GM19240 (cell line): ENCODE data around the gene MTHFD1L.
"Not testable (repeated sequence)": the region's sequence is repeated elsewhere in the genome, so short reads cannot be mapped to it uniquely, and the experiment has no call there.

Source experiments
- DNase-seq: peaks from one replicate; pipeline ENCODE4 v3.0.0; 2011; ENCODE audit warnings: low spot score; ENCODE audit not compliant: insufficient read length

The MTHFD1L gene

DNA sequence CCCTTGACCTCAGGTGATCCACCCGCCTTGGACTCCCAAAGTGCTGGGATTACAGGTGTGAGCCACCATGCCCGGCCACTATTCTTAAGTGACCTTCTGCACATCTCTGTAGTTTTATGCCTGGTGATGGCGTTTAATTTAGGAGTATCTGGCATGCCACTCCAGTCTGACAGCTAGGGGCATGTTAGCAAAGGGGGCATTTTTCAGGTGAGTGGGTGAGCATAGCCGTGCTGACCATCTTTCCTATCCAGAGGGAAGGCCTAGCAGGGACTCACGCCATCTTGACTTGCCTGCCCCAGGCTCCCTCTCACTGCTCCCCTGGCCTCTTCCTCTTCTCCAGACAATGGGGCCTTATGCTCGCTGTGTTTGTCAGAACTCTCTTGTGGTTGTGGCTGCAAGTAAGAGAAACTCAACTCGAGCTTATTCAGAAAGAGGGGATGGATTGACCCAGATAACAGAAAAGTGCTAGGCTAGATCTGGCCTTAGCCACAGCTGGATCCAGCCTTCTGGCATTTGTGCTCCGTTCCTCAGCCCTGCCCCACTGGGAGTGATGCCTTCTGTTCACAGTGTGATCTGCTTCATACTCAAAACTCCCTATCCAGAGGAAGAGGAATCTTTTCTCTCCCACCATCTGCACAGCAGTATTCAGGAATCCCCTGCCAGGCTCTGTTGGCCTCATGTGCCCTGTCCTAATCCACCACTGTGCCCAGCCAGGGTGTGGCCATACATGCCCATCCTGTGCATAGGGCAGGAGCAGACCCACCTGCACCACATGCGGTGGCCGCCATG lies 199.7 kb downstream of the MTHFD1L start:
- DNase-seq = no peak

DNA sequence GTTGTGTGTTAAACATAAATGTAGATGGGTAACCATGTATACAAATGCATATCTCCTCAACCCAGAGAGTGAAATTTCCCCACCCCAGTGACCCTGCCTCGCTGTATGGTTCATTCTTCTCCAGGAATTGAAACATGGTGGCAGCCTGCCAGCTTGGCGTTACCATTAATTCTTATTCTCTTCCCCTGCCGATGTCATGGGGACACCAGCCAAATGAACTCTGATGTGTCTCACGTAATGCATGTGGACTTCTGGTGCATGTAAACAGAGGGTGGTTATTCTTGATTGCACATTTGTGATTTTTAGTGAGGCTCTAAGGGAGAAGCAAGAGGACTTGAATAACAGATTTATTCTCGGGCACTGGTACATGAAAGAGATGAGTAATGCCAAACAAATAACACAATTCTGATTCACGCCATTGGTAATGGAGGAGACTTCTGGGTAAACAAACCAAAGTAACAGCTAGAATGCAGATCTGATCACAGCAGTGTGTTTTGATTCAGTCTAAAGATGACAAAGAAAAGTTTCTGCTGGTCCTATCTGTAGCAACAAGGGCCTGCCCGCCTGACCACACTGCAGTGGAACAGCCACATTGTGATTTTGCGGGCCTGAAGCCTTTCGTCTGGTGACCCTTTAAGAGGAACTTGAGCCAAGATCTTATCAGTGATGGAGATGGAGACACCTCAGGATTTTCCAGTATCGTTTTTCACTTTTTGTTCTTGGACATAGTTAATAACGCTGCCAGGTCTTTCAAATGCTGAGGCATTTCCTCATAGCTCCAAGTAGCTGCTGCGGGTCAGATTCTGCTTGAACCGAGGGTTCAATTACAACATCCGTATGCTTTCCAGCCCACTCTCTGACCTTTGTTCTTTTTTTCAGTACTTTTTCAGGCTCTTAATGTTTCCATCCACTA lies 202.4 kb downstream of the MTHFD1L start:
- no peak for DNase-seq

DNA sequence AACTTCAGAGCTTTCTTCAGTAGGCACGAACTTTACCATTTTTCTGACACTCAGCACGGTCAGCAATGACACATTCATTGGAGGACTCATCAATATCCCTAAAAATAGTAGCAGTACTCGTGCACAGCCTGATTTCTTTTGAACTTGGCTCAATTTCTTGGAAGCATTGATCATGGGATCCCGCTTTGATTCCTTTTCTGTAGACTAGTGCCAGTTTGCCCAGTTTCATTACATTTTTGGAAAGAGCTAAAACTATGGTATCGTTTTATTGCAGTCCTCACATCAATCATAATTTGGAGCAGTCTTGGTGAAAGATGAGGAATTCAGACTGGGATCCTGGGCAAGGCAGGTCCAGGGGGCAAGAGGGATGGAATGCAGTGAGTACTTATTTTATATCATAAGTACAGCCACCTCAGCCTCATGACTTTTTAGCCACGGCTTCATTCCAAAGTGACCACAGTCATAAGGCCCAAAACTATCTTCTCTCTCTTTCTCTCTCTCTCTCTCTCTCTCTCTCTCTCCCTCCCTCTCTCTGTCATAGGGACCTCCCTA lies 203.3 kb downstream of the MTHFD1L start:
- DNase-seq = no peak

DNA sequence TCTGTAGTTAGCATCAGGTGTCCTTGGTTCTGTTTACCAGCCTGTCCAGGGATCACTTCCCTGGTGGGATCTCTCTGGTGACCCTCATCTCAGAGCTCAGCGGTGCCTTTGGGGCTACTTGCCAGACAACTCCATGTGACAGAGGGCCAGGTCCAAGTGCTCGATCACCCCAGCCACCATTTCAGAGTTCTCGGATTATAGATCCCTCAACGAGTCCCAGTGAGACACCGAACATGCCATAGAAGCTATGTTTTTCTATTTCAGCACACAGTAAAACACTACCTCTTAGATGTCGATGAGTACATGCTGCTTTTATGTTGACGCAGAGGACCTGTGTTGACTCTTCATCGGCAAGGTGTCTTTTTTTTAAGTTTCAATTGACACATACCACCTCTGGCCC lies 204.1 kb downstream of the MTHFD1L start:
- DNase-seq = no peak

DNA sequence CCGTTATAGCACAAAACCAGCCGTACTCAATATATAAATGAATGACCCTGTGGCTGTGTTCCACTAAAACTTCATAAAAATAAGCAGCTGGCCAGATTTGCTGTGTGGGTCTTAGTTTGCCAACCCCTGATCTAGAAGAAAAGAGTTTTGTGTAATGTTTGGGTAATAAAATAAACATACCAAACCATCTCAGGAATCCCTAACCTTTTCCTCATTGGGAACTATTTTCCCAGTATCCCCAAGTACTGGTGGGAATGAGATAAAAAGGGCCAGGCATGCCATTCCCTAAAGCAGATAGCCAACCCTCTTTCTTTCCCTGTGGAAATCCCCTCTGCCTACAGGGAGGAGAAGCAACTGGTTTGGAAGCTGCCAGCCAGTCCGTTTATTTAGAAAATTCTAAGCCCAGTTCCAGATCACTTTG lies 205.1 kb downstream of the MTHFD1L start:
- no peak for DNase-seq

DNA sequence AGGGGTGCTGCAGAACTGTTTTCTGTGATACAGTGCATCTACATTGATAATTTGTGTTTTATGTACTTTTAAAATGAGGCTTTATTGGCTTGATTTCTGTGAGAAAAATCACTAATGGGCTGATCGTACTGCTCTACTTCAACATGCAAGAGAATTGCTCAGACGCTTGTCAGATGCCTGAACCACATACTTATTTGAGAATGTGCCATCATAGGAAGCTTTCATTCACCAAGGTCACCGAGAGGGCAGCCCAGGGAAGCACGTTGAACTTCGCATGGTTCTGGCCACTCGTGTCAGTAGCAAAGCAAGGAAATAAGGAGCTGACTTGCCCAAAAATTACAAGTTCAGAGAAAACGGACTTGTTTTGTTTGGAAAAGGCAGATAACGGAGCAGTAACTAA lies 205.8 kb downstream of the MTHFD1L start:
- DNase-seq = no peak

DNA sequence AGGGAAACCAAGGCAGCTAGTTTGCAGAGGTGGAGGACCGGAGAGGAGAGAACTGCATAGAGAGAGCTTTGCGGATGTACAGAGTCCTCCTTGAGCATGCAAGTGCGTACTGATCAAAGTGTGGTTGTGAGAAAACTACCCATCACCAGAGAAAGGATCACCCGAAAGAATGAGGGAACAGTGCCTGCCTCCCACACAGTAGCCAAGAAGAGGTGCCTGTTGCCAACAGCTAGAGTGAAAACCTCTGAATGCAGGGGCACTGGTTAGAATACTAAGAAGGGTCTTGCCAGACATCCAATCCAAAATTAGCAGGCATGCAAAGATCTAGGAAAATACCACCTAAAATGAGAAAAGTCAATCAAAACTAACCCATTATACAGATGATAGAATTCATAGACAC lies 207.6 kb downstream of the MTHFD1L start:
- DNase-seq = no peak

DNA sequence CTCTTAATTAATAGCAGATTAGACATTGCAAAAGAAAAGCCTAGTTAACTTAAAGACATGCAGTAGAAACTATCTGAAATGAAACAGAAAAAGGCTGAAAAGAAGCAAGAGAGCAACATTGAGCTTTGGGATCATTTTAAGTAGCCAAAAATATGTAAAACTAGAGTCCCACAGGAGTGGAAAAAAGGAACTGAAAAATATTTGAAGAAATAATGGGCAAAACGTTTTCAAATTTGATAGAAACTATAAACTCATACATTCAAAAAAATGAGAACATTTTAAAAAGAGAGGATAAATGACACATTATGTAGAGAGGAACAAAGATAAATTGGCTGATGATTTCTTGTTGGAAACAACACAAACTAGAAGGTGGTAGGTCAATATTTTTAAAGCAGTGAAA lies 208.2 kb downstream of the MTHFD1L start:
- no peak for DNase-seq

DNA sequence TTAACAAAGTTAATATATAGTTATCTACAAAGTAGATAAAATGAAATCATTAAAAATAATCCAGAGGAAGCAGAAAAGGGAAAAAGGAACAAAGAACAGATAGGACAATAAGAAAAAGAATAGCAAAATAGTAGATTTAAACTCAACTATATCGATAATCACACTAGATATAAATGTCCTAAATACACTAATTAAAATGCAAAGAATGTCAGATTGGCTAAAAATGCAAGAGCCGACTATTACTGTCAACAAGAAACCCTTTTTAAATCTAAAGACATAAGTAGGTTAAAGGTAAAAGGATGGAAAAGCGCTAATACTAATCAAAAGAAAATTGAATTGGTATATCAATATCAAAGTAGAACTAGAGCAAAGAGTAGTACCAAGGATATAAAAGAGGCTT lies 209.5 kb downstream of the MTHFD1L start:
- DNase-seq = no peak

DNA sequence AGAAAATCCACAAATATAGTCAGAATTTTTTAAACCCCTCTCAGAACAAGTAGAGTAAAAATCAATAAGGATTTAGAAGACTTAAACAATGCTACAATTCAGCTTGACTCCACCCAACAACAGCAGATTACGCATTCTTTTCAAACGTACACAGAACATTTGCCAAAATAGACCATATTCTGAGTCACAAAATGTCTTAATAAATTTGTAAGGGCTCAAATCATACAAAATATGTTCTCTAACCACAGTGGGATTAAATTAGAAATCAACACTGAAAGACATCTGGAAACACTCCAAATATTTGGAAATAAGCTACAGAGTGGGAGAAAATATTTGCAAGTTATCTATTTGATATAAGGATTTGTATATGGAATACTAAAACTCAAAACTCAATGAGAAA lies 210.0 kb downstream of the MTHFD1L start:
- no peak for DNase-seq

DNA sequence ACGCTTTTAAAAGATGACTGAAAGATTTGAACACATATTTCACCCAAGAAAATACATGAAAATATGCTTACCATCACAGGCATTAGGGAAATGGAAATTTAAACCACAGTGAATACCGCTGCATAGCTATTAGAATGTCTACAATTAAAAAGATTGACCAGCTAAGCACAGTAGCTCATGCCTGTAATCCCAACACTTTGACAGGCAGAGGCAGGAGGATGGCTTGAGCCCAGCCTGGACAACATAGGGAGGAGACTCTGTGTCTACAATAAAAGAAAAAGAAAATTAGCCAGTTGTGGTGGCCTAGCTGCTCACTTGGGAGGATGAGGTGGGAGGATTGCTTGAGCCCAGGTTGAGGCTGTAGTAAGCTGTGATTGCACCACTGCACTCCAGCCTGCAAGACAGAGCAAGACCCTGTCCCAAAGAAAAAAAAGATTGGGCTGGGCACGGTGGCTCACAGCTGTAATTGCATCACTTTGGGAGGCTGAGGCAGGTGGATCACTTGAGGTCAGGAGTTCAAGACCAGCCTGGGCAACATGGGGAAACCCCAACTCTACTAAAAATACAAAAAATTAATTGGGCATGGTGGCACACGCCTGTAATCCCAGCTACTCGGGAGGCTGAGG lies 210.5 kb downstream of the MTHFD1L start:
- no peak for DNase-seq

DNA sequence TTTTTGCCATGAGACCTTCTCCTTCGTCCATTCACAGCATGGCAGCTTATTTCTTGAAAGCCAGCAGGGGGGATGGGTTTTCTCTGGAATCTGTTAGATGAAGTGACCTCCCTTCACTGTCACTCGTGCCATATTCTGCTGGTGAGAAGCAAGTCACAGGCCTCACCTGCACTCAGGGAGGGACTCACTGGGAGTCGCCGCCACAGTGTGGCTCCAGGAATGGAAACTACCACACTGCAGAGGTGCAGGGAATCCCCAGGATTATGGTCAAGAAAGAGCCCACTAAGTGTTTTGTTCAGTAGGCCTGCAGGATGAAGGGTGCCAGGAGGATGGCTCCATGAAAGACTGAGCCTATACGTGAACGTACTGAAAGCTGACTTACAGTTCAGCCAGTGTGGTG lies 213.2 kb downstream of the MTHFD1L start:
- no peak for DNase-seq

DNA sequence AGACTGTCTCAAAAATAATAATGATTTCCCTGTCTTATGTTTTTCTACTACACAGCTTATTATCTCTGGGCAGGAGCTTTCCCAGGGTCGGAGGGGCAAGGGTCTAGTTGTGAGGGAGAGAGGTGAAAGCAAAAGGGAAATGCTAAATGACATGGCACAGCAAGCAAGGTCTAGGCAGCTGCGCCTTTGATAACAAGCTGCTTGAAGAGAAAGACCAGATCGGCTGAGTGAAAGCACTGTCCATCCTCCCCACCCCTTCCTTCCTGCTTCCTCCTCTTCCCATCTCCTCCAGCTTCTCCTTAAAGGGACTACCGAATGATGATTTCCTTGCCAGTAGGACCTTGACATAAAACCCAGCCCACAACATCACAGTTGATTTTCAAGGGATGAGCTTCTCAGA lies 216.2 kb downstream of the MTHFD1L start:
- DNase-seq = no peak

DNA sequence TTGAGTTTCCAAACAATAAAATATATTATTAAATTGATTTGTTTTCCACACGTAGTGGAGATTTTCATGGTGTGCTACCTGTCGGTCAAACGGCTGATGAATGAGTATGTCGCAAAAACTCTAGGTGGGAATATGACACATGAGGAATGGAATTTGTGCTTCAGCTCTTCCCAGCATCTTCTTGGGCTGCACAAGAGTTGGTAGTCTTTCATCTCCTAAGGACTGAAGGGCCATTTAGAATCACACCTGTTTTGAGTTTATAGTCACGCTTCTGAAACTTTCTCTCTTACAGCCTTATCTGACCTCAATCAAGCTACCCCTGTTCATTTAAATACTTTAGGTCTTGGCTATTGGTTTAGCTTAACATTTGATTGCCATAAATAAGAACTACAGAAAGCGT lies 216.6 kb downstream of the MTHFD1L start:
- DNase-seq = no peak

DNA sequence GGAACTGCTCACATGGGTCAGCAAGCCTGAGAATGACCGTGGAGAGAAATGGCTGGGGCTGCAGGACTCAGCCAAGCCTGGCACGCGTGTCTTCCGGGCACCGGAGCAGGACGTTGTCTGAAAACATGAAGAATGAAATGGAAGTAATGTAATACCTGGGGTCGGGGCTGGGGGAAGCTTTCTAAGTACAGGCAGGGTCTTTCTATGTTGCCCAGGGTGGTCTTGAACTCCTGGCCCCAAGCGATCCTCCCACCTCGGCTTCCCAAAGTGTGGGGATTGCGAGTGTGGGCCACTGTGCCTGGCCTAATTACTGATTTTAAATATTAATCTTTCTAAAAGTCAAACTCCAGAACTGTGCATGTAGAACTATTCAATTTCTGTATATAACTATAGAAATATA lies 218.8 kb downstream of the MTHFD1L start:
- no peak for DNase-seq

DNA sequence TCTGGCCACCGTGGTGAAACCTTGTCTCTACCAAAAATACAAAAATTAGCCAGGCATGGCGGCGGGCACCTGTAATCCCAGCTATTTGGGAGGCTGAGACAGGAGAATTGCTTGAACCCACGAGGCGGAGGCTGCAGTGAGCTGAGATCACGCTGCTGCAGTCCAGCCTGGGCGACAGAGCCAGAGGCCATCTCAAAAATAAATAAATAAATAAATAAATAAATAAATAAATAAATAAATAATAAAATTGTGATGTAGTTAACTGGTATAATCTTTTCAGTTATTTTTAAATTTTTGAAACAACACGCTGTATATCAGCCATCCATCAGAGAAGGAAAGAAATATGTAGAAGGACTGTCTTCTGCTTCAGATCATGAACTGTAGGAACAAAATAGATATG lies 221.6 kb downstream of the MTHFD1L start:
- DNase-seq = not testable (repeated sequence)

DNA sequence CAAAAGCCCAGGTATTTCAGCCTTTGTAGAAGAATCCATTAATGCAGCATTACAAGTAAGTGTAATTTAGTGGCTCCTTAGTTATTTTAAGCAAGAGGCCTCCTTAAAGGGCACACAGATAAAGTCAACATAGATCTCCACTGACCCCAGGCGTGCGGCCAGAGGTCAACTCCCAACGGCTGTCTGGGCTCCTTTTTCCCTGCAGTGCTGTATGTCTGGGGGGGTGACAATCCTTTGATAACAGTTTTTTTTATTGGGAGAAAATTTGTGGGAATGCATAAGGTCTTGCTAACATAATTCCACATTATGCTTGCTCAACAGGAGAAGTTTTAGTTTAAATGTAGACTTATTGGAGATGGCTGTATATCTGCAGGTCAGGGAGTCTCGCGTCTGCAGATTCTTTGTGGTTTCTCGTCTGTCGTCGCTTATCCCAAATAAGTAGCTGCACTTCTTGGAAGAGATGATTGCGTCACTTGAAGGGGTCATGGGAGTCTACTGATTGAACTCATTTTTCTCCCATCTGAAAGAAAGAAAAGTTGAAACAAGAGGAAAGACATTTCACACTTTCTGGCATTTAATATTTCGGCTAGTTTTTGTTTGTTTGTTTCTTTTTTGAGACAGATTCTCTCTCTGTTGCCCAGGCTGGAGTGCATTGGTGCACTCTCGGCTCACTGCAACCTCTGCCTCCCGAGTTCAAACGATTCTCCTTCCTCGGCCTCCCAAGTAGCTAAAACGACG lies 222.5 kb downstream of the MTHFD1L start:
- no peak for DNase-seq

DNA sequence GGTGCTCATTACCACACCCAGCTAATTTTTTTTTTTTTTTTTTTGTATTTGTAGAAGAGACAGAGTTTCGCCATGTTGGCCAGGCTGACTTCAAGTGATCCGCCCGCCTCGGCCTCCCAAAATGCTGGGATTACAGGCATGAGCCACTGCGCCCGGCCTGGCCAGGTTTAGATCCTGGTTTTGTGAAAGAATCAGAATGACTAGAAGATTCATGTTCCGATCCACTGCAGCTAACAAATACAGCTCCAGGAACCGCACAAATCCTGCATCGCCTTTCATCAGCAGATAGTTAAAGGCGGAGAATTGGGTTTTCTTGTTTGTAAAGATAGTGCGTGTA lies 223.1 kb downstream of the MTHFD1L start:
- DNase-seq = no peak

DNA sequence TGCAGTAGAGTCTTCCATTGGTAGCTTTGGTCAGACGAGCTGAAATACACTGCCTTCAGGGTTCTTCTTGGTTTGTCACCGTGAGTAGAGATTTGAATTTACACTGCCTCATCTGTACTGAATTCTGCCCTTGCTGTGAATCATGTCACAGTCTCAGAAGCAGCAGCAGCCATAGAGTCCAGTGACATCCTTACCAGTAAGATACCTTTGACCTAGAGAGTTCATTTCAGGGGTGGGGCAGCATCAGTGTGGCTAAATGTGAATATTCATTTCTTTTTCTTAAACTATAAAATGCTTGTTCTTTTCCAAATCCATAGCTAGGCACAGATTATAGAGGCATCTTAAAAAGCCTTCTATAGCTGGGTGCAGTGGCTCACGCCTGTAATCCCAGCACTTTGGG lies 223.5 kb downstream of the MTHFD1L start:
- DNase-seq = no peak

DNA sequence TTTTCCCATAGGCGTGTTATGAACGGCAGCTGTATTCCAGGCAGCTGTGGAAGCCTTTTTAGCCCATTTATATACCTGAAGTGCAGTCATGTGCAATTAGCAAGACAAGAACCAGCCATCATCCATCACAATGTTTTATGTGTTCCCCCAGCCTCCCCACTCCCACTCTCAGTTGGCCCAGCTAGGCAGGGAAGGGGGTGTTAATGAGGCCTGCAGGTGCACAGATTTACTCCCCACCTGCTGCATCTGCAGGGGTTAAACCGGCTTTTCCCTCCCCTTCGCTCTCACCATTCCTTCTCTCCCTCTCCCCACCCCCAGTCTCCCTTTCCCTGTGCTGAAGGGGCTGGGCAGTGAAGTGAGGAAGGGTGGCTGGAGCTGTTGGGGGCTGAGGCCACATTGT lies 224.5 kb downstream of the MTHFD1L start:
- DNase-seq = no peak

DNA sequence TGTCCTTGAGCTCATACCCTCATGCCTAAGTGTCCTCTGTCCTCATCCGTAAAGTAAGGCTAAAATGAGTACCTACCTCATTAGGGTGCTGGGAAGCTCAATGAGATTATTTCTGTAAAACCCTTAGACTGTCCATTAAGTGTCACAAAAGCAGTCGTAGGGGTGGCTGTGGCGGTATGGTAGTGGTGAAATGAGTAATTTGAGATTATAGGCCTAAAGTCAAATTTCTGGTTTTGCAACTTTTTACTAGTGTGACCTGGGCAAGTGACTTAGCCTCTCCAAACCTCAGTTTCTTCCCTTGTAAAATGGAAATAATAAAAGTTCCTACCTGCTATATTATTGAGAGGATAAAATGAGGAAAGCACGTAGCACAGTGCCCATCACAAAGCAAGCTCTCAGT lies 226.1 kb downstream of the MTHFD1L start:
- DNase-seq = no peak
